ENCODE measurements around the gene SUGCT. TPM values are rescaled to one million over a fixed set of nuclear protein-coding genes. Genes with fewer than 3 reads are reported as not detected.
A peak's percentile ranks its signal among the peaks of the same experiment; 100 is the strongest.

The SUGCT gene
- total and polyA plus RNA-seq, 5 donors = 5.7 to 10.3 (median 6.1) TPM

DNA sequence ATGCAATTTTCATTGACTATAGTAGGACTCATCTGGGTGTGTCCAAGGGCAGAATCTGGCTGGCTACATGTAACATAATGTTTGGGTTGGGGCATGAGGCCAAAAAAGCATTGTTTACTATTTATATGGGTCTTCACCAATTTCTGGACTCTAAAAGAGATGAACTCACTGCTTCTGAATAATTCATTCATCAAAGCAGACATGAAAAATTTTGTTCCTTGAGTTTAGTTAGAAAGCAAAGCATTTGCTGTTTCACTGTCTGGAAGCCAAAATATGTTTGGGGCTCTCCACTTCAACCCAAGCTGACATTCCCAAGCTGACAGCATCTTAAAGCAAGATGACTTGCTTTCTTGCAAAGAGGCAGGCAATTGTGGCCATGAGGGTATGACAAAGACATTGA lies 670.6 kb downstream of the SUGCT start:
- H3K4me3 ChIP-seq (ENCODE audit: low read length) = no peak overlapping the region
- intact Hi-C loops (cut with DNase I) = no loop called here
- H3K27me3 ChIP-seq (ENCODE audit: control insufficient read depth, insufficient read depth) = no peaks in the 10 kb centered on the region
- H3K9me3 ChIP-seq (ENCODE audit: control insufficient read depth, low read length) = no peaks in the 10 kb centered on the region
- H3K27ac ChIP-seq (ENCODE audit: low read length) = no peak overlapping the region
- ATAC-seq (no peak), DNase-seq (no peak)
- peaks cover 1% of the 10 kb centered on the region for H3K4me1 ChIP-seq (ENCODE audit: control insufficient read depth, insufficient read depth, low read length)

- DNase-seq (peak in 1 of 3 donors; percentile 32), ATAC-seq (no peak)
- no peaks in the 10 kb centered on the region for H3K27me3 ChIP-seq (ENCODE audit: control insufficient read depth, insufficient read depth)
- no peaks in the 10 kb centered on the region for H3K9me3 ChIP-seq (ENCODE audit: control insufficient read depth, low read length)
- no peak overlapping the region for H3K4me3 ChIP-seq (ENCODE audit: low read length)
- intact Hi-C loops (cut with DNase I) = no loop called here
- H3K27ac ChIP-seq (ENCODE audit: low read length) = no peak overlapping the region
- no peaks in the 10 kb centered on the region for H3K4me1 ChIP-seq (ENCODE audit: control insufficient read depth, insufficient read depth, low read length)
Measured at GRCh38 chr7:40808378-40808942, 673.7 kb downstream of the SUGCT start.

DNA sequence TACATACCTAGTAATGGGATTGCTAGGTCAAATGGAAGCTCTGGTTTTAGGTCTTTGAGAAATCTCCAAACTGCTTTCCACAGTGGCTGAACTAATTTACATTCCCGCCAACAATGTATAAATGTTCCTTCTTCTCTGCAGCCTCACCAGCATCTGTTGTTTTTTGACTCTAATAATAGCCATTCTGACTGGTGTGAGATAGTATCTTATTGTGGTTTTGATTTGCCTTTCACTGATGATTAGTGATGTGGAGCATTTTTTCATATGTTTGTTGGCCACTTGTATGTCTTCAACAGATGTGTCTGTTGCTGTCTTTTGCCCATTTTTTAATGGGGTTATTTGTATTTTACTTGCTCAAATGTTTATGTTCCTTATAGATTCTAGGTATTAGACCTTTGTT lies 675.5 kb downstream of the SUGCT start:
- no peak overlapping the region for H3K27ac ChIP-seq (ENCODE audit: low read length)
- no peak for ATAC-seq
- H3K4me3 ChIP-seq (ENCODE audit: low read length) = no peak overlapping the region
- no peak for DNase-seq
- WGBS = 96% methylated on average over 1 of the region's 1 CpG
- intact Hi-C loops (cut with DNase I) = no loop called here
- no peaks in the 10 kb centered on the region for H3K9me3 ChIP-seq (ENCODE audit: control insufficient read depth, low read length)
- no peaks in the 10 kb centered on the region for H3K4me1 ChIP-seq (ENCODE audit: control insufficient read depth, insufficient read depth, low read length)
- H3K27me3 ChIP-seq (ENCODE audit: control insufficient read depth, insufficient read depth) = no peaks in the 10 kb centered on the region

- DNase-seq = no peak
- 98% methylated on average over 1 of the region's 1 CpG for WGBS
- Histone ChIP-seq H3K4me1 (ENCODE audit: control insufficient read depth, insufficient read depth, low read length) (no peaks in the 10 kb centered on the region), H3K27me3 (ENCODE audit: control insufficient read depth, insufficient read depth) (no peaks in the 10 kb centered on the region), H3K4me3 (ENCODE audit: low read length) (no peak overlapping the region), H3K9me3 (ENCODE audit: control insufficient read depth, low read length) (no peaks in the 10 kb centered on the region), H3K27ac (ENCODE audit: low read length) (no peak overlapping the region)
- ATAC-seq = no peak
- intact Hi-C loops (cut with DNase I) = no loop called here
Measured at GRCh38 chr7:40811666-40812065, 676.9 kb downstream of the SUGCT start.

DNA sequence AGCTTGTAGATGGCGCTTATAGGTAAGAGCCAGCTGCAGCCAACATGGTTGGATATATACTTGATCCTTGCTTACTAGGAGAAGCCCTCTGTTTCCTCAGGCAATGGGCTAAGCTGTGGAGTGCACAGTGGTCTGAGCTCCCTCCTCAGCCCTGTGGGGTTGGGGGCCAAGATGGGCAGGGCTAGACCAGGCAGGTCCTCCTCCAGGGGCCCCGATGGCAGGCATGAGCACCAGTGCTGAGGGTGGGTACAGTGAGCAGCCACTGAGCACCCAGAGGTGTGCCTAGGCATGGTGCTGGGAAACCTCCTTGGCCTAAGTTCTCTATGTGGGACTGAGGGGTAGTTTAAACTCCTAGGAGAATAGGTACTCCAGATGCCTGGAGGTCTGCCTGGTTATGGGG lies 680.2 kb downstream of the SUGCT start:
- no peak for ATAC-seq
- intact Hi-C loops (cut with DNase I) = no loop called here
- WGBS = 96% methylated on average over 2 of the region's 2 CpGs

DNA sequence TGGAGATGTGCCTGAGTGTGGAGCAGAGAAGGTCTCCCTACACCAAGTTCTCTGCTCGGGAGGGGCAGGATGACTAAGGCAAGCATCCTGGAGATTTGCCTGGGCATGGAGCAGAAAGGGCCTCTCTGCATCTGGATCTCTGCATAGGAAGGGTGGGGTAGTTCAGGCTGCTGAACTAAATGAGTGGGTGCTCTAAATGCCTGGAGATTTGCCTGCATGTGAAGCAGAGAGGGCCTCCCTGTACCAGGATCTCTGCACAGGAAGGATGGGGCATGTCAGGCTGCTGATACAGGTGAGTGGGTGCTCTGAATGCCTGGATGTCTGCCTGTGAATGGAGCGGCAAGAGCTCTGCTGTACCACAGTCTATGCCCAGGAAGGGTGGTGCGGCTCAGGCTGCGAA lies 680.7 kb downstream of the SUGCT start:
- WGBS = 91% methylated on average over 4 of the region's 4 CpGs
- ATAC-seq (peak in 1 of 2 donors; percentile 23), DNase-seq (no peak)
- Histone ChIP-seq H3K4me3 (ENCODE audit: low read length) (no peak overlapping the region), H3K27ac (ENCODE audit: low read length) (no peak overlapping the region), H3K27me3 (ENCODE audit: control insufficient read depth, insufficient read depth) (no peaks in the 10 kb centered on the region), H3K9me3 (ENCODE audit: control insufficient read depth, low read length) (no peaks in the 10 kb centered on the region), H3K4me1 (ENCODE audit: control insufficient read depth, insufficient read depth, low read length) (no peaks in the 10 kb centered on the region)
- intact Hi-C loops (cut with DNase I) = no loop called here

More for the DNA sequence above, 680.2 kb downstream of the SUGCT start:
- Histone ChIP-seq H3K27ac (ENCODE audit: low read length) (no peak overlapping the region), H3K27me3 (ENCODE audit: control insufficient read depth, insufficient read depth) (no peaks in the 10 kb centered on the region), H3K9me3 (ENCODE audit: control insufficient read depth, low read length) (no peaks in the 10 kb centered on the region), H3K4me3 (ENCODE audit: low read length) (no peak overlapping the region), H3K4me1 (ENCODE audit: control insufficient read depth, insufficient read depth, low read length) (no peaks in the 10 kb centered on the region)
- DNase-seq = peak in 1 of 3 donors; percentile 36

GRCh38 chr7:40822861-40823260 lies 688.1 kb downstream of the SUGCT start:
- intact Hi-C loops (cut with DNase I) = no loop called here
- ATAC-seq (no peak), DNase-seq (no peak)
- Histone ChIP-seq H3K27ac (ENCODE audit: low read length) (no peak overlapping the region), H3K27me3 (ENCODE audit: control insufficient read depth, insufficient read depth) (no peaks in the 10 kb centered on the region), H3K9me3 (ENCODE audit: control insufficient read depth, low read length) (no peaks in the 10 kb centered on the region), H3K4me1 (ENCODE audit: control insufficient read depth, insufficient read depth, low read length) (no peaks in the 10 kb centered on the region), H3K4me3 (ENCODE audit: low read length) (no peak overlapping the region)
- WGBS = 96% methylated on average over 1 of the region's 1 CpG

DNA sequence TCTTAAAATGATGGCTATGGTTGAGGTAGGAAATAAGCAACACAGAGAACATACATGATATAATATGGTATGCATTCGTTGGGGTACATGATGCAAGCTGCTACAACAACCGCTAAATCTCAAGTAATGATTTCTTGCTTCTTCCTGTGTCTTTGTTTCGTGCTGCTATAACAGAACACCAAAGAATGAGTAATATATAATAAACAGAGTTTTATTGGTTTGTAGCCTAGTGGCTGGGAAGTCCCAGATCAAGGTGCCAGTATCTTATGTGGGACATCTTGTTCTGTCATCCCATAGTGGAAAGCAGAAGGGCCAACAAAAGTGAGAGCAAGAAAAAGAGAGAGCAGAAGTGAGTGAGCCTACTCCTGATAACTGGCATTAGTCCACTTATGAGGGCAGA lies 689.7 kb downstream of the SUGCT start:
- DNase-seq = no peak
- 95% methylated on average over 3 of the region's 3 CpGs for WGBS
- no peaks in the 10 kb centered on the region for H3K4me1 ChIP-seq (ENCODE audit: control insufficient read depth, insufficient read depth, low read length)

DNA sequence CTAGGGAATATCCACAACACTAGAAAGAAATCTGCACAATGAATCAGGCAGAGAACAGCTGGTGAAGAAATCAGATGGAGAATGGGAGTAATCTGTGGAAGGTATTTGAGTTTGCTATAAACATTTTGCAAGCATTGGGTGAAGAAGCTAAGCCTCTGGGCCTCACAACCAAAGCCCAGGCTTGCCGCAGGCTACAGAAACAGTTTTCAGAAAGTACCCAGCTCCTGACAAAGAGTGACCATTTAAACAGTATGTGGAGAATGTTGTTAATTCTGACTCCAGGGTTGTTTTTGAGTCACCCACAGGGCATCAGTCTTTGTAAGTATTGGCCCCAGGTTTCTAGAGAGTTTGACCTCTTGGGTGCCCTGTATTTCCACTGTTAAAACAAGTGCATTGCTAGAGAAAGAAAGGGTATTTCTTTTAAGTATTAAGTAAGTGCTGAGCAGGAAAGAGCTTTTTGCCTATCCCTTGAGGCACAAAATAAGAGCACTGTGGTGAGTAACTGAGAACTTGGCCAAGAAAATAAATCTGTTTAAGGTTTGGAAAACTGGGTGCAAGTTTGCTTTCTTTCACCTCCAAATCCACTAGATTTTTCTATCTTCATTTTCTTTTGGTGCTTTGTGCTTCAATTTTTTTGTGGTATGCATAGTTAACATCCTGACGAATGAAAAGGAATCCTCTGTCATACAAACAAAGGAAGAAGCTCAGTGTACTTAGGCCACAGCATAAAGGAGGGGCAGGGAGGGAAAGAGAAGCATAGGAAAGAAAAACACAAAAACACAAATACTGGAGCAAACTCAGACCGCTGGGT lies 691.8 kb downstream of the SUGCT start:
- Histone ChIP-seq H3K9me3 (ENCODE audit: control insufficient read depth, low read length) (no peaks in the 10 kb centered on the region), H3K4me1 (ENCODE audit: control insufficient read depth, insufficient read depth, low read length) (no peaks in the 10 kb centered on the region), H3K27ac (ENCODE audit: low read length) (no peak overlapping the region), H3K4me3 (ENCODE audit: low read length) (no peak overlapping the region), H3K27me3 (ENCODE audit: control insufficient read depth, insufficient read depth) (no peaks in the 10 kb centered on the region)
- ATAC-seq (peak in 1 of 2 donors; percentile 69), DNase-seq (no peak)
- 66% methylated on average over 3 of the region's 3 CpGs for WGBS
- intact Hi-C loops (cut with DNase I) = no loop called here

More for the DNA sequence above, 689.7 kb downstream of the SUGCT start:
- no peaks in the 10 kb centered on the region for H3K9me3 ChIP-seq (ENCODE audit: control insufficient read depth, low read length)
- H3K27ac ChIP-seq (ENCODE audit: low read length) = no peak overlapping the region
- no peak overlapping the region for H3K4me3 ChIP-seq (ENCODE audit: low read length)
- no peak for ATAC-seq
- no peaks in the 10 kb centered on the region for H3K27me3 ChIP-seq (ENCODE audit: control insufficient read depth, insufficient read depth)
- intact Hi-C loops (cut with DNase I) = no loop called here

- ATAC-seq = peak in 1 of 2 donors; percentile 86
- no peak for DNase-seq
- no peaks in the 10 kb centered on the region for H3K9me3 ChIP-seq (ENCODE audit: control insufficient read depth, low read length)
- intact Hi-C loops (cut with DNase I) = no loop called here
- H3K27ac ChIP-seq (ENCODE audit: low read length) = no peak overlapping the region
- no peaks in the 10 kb centered on the region for H3K27me3 ChIP-seq (ENCODE audit: control insufficient read depth, insufficient read depth)
- WGBS = 68% methylated on average over 10 of the region's 10 CpGs
- no peaks in the 10 kb centered on the region for H3K4me1 ChIP-seq (ENCODE audit: control insufficient read depth, insufficient read depth, low read length)
- no peak overlapping the region for H3K4me3 ChIP-seq (ENCODE audit: low read length)
Measured at GRCh38 chr7:40827222-40828085, 692.6 kb downstream of the SUGCT start.
